ENCODE results near the gene SAMD5. TPM values are rescaled to one million over a fixed set of nuclear protein-coding genes. Genes with fewer than 3 reads are reported as not detected.

Gene SAMD5
- total and polyA plus RNA-seq, 9 of the 15 experiments (the other 6 are each of a cell fraction or from before 2014, with no cell fraction given), result 0.15 to 0.91 (median 0.55) TPM

GRCh38 chr6:147479857-147480256, 28.6 kb upstream of the SAMD5 start:
- no peak overlapping the region for H3K4me3 ChIP-seq
- no TSS peak for BruUV-seq (replicated peaks)
- peak; percentile 55 for TF ChIP-seq ARID1B (IDR thresholded peaks at IDR 0.05)
- peak; percentile 100 for TF ChIP-seq ZNF316 (IDR thresholded peaks at IDR 0.05)
- peak; percentile 59; the same call in 1 of the 2 replicates for TF ChIP-seq SMARCA4 (IDR thresholded peaks at IDR 0.05)
- TF ChIP-seq SNIP1 (IDR thresholded peaks at IDR 0.05; ENCODE audit: low read depth), result no peak
- TF ChIP-seq MAFG (tag; conservative IDR thresholded peaks at IDR 0.05), result peak; percentile 99
- peak; percentile 95 for TF ChIP-seq MAFK (IDR thresholded peaks at IDR 0.05; ENCODE audit: low read length)
- TF ChIP-seq PHTF2 (CRISPR knock-in tag; IDR thresholded peaks at IDR 0.05), result no peak
- TF ChIP-seq BRCA1 (IDR thresholded peaks at IDR 0.05), result no peak
- no peak for TF ChIP-seq BRCA1 (CRISPR knock-in tag; IDR thresholded peaks at IDR 0.05)
- peak; percentile 74 to 81 for TF ChIP-seq KDM1A (IDR thresholded peaks at IDR 0.05)
- TF ChIP-seq NFE2L1 (tag; IDR thresholded peaks at IDR 0.05; ENCODE audit: borderline replicate concordance, low read depth), result peak; percentile 97
- TF ChIP-seq FOXM1 (IDR thresholded peaks at IDR 0.05; ENCODE audit: low read depth), result no peak
- no peak for TF ChIP-seq FOXM1 (CRISPR knock-in tag; IDR thresholded peaks at IDR 0.05; ENCODE audit: low read depth)
- 0 out of 2 replicates have a peak, but pooled peaks have one; percentile 10 for TF ChIP-seq FOSL1 (tag; conservative IDR thresholded peaks at IDR 0.05)
- TF ChIP-seq MAFF (IDR thresholded peaks at IDR 0.05; ENCODE audit: low read length), result peak; percentile 98
- peak in 1 of 2 experiments; percentile 95; a peak in 2 of 4 replicates for TF ChIP-seq RCOR1 (IDR thresholded peaks at IDR 0.05; ENCODE audit: borderline replicate concordance in 1 of 2, low read depth in 2 of 2, low read length in 2 of 2)
- peak; percentile 71 for TF ChIP-seq EP300 (IDR thresholded peaks at IDR 0.05; ENCODE audit: low read length)
- TF ChIP-seq E2F4 (CRISPR knock-in tag; IDR thresholded peaks at IDR 0.05; ENCODE audit: low read depth), result no peak
- TF ChIP-seq, protein P1, sequence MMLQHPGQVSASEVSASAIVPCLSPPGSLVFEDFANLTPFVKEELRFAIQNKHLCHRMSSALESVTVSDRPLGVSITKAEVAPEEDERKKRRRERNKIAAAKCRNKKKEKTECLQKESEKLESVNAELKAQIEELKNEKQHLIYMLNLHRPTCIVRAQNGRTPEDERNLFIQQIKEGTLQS (IDR thresholded peaks at IDR 0.05), result 0 out of 2 replicates have a peak, but pooled peaks have one; percentile 13
- TF ChIP-seq, protein P1 (CRISPR knock-in tag; conservative IDR thresholded peaks at IDR 0.05), result no peak
- no peak for TF ChIP-seq ZNF124 (CRISPR knock-in tag; IDR thresholded peaks at IDR 0.05)
- 0 out of 2 replicates have a peak, but pooled peaks have one; percentile 33 for TF ChIP-seq CTBP1 (IDR thresholded peaks at IDR 0.05; ENCODE audit: borderline replicate concordance)
- TF ChIP-seq C11orf30 (IDR thresholded peaks at IDR 0.05; ENCODE audit: low read depth), result peak; percentile 99
- peak; percentile 97 for TF ChIP-seq BACH1 (tag; IDR thresholded peaks at IDR 0.05)
- no peak for TF ChIP-seq JUN (IDR thresholded peaks at IDR 0.05; ENCODE audit: borderline replicate concordance, low read depth, low read length)
- TF ChIP-seq JUN (CRISPR knock-in tag; IDR thresholded peaks at IDR 0.05; ENCODE audit: borderline replicate concordance), result no peak
- TF ChIP-seq CBFA2T3 (IDR thresholded peaks at IDR 0.05), result peak; percentile 21; the same call in 1 of the 2 replicates

More at GRCh38 chr6:147479857-147480256, 28.6 kb upstream of the SAMD5 start:
- Histone ChIP-seq H3K27ac (ENCODE audit: extremely low read depth, low read depth, low read length) (no peak overlapping the region), H3K4me2 (ENCODE audit: insufficient read depth, low read length) (no peak overlapping the region), H3K9me1 (ENCODE audit: control insufficient read depth, insufficient read depth, low read length) (no peaks in the 10 kb centered on the region), H3K4me1 (replicated peaks in 1 of 2; ENCODE audit: control insufficient read depth in 2 of 2, insufficient read depth in 2 of 2, low read length in 2 of 2) (no peaks in the 10 kb centered on the region; a peak in 1 of 5 replicates), H4K20me1 (replicated peaks; ENCODE audit: control insufficient read depth, insufficient read depth, low read length) (no peaks in the 10 kb centered on the region), H3K79me2 (ENCODE audit: control insufficient read depth, insufficient read depth, low read length) (no peaks in the 10 kb centered on the region), H3K9me3 (replicated peaks; ENCODE audit: control insufficient read depth, insufficient read depth, low read depth, low read length) (no peaks in the 10 kb centered on the region), H3K36me3 (ENCODE audit: control insufficient read depth, insufficient read depth, low read length) (no peaks in the 10 kb centered on the region), H3K27me3 (ENCODE audit: control insufficient read depth in 2 of 2, insufficient read depth in 2 of 2, low read length in 2 of 2) (no peaks in the 10 kb centered on the region), H3K9ac (ENCODE audit: insufficient read depth in 1 of 2, low read depth in 2 of 2, low read length in 2 of 2) (no peak overlapping the region), H2AFZ (ENCODE audit: low read depth, low read length) (no peak overlapping the region)
- ATAC-seq (peak; percentile 81), FAIRE-seq (no peak), DNase-seq (ENCODE audit: extremely low read depth in 1 of 4, low spot score in 3 of 4) (peak in 1 of 4 experiments; percentile 34)
- in situ Hi-C loops (cut with MboI), result no loop called here
- intact Hi-C loops (cut with micrococcal nuclease), result no loop called here
- WGBS (ENCODE audit: insufficient coverage, low coverage, missing lambda C conversion rate), result 0% methylated on average over 2 of the region's 2 CpGs
- ChIA-PET POLR2A (no interaction called here), CTCF (ENCODE audit: low intra/inter-chr PET ratio) (no interaction called here)

Data from K562 (cell line).